PFSK-1 (cell line): ENCODE data around the gene PHLDB3.

Experiments
- FOXP2 ChIP-seq: optimal IDR thresholded peaks from 2 replicates; pipeline ENCODE3; 2011; ENCODE audit warnings: borderline replicate concordance, control low read depth, inconsistent platforms; ENCODE audit not compliant: insufficient read depth; ENCODE audit errors: extremely low read length, extremely low read depth
- POLR2AphosphoS5 ChIP-seq: IDR thresholded peaks from 2 replicates; pipeline ENCODE4 v1.6.1; 2012; ENCODE audit warnings: low read depth, mild to moderate bottlenecking, control low read depth, low read length, moderate library complexity
- REST ChIP-seq, 2 experiments: IDR thresholded peaks; 2 replicates each; pipeline versions ENCODE4 v1.6.1 to v1.8.0; 2011 to 2012; ENCODE audit warnings: low read depth in 2 of 2, low read length in 2 of 2, control low read depth in 1 of 2, inconsistent platforms in 1 of 2, mild to moderate bottlenecking in 1 of 2, moderate library complexity in 1 of 2; ENCODE audit not compliant: insufficient read depth in 1 of 2
- SIN3A ChIP-seq: IDR thresholded peaks from 2 replicates; pipeline ENCODE4 v1.6.1; 2012; ENCODE audit warnings: mild to moderate bottlenecking, low read length, moderate library complexity, borderline replicate concordance; ENCODE audit not compliant: insufficient read depth
- TAF1 ChIP-seq: IDR thresholded peaks from 2 replicates; pipeline ENCODE4 v1.6.1; 2012; ENCODE audit warnings: low read length, control low read depth, borderline replicate concordance; ENCODE audit not compliant: insufficient read depth

PHLDB3 gene

DNA sequence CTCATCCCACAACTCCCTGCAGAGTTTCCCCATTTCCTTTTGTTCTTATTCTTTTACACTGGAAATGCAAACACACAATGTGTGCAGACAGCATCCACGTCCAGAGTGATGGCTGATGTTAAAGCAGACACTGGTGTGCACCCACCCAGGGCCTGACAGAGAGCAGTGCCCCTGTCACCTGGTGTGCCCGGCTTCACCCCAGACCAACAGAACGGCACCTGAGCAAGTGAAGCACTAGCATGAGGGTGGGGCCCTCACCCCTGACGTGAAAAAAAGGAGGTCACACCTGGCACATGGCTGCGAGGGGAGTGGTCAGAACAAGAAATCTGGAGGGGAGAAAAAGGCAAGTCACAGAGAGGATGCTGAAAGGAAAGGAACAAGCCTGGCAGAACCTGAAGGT is 40.7 kb upstream of the PHLDB3 start:
- TF ChIP-seq REST (IDR thresholded peaks at IDR 0.05; ENCODE audit: insufficient read depth in 1 of 2, low read depth in 2 of 2, low read length in 2 of 2) (no peak), POLR2AphosphoS5 (no peak), SIN3A (no peak), TAF1 (no peak), FOXP2 (no peak)

- TF ChIP-seq TAF1 (no peak), FOXP2 (no peak), REST (IDR thresholded peaks at IDR 0.05; ENCODE audit: insufficient read depth in 1 of 2, low read depth in 2 of 2, low read length in 2 of 2) (no peak), POLR2AphosphoS5 (no peak), SIN3A (no peak)
These were observed 39.5 kb upstream of the PHLDB3 start for GRCh38 chr19:43544077-43544476.

GRCh38 chr19:43541920-43542650 is 37.5 kb upstream of the PHLDB3 start:
- TF ChIP-seq POLR2AphosphoS5 (no peak), FOXP2 (no peak), REST (IDR thresholded peaks at IDR 0.05; ENCODE audit: insufficient read depth in 1 of 2, low read depth in 2 of 2, low read length in 2 of 2) (no peak), TAF1 (no peak), SIN3A (no peak)

GRCh38 chr19:43540381-43540780 is 35.8 kb upstream of the PHLDB3 start:
- TF ChIP-seq SIN3A (no peak), TAF1 (no peak), FOXP2 (no peak), POLR2AphosphoS5 (no peak), REST (IDR thresholded peaks at IDR 0.05; ENCODE audit: insufficient read depth in 1 of 2, low read depth in 2 of 2, low read length in 2 of 2) (no peak)

DNA sequence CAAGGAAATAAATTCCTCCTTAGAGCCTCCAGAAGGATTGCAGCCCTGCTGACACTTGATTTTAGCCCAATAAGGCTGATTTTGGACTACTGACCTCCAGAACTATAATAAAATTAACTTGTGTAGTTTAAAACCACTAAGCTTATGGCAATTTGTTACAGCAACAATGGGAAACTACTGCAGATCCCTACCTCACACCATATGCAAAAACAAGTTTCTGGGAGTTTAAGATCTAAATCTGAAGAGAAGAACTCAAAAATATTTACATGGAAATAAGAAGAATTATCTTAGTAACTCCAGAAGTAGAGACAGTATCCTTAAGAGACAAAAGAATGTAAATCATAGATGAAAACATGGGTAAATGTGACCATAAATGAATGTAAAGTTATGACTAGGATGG is 34.4 kb upstream of the PHLDB3 start:
- TF ChIP-seq FOXP2, result no peak
- TF ChIP-seq REST (IDR thresholded peaks at IDR 0.05; ENCODE audit: insufficient read depth in 1 of 2, low read depth in 2 of 2, low read length in 2 of 2), result no peak
- no peak for TF ChIP-seq SIN3A
- TF ChIP-seq TAF1, result no peak
- TF ChIP-seq POLR2AphosphoS5, result no peak
